IMR-90 (cell line): ENCODE measurements around the gene SRGAP3. TPM values are rescaled to one million over a fixed set of nuclear protein-coding genes. Genes with fewer than 3 reads are reported as not detected.

Source experiments
- ATAC-seq: fragments of 200-7000 bp; cut with Tn5 transposase; 2 replicates; pipeline ENCODE4 v1.9.1; 2020; ENCODE audit warnings: low read depth, mild to moderate bottlenecking, moderate library complexity
- BruUV-seq: library from RNA; stranded (reverse); fragments of 400-500 nt; replicated peaks from 2 replicates; lab custom pipeline; 2021; lab: Mats Ljungman, UMichigan
- CTCF ChIA-PET: fragments of 300-600 bp; formaldehyde crosslinking; extraction: SDS; loops from one replicate; lab custom pipeline; 2021; ENCODE audit warnings: antibody characterized with exemption; lab: Yijun Ruan, JAX
- POLR2A ChIA-PET: fragments of 300-600 bp; sonication (Branson Sonifier 250); formaldehyde crosslinking; loops from one replicate; lab custom pipeline; 2022; ENCODE audit warnings: antibody characterized with exemption; ENCODE audit not compliant: unreplicated experiment; lab: Charles Lee
- DNase-seq: peaks from one replicate; pipeline ENCODE4 v3.0.0; 2013
- H2AFZ ChIP-seq: replicated peaks from 2 replicates; pipeline ENCODE3; 2013; ENCODE audit warnings: low read length, mild to moderate bottlenecking; ENCODE audit not compliant: poor library complexity
- H2AK5ac ChIP-seq: 2 replicates; pipeline ENCODE4 v1.6.1; 2013; ENCODE audit warnings: low read depth, low read length, inconsistent platforms
- H2AK9ac ChIP-seq: replicated peaks from 2 replicates; pipeline ENCODE3; 2013; ENCODE audit warnings: mild to moderate bottlenecking, low read depth, low read length, moderate library complexity; ENCODE audit not compliant: poor library complexity
- H2BK120ac ChIP-seq: 2 replicates; pipeline ENCODE4 v1.6.1; 2013; ENCODE audit warnings: low read depth, low read length, inconsistent platforms
- H2BK15ac ChIP-seq: 3 replicates; pipeline ENCODE4 v1.6.1; 2013; ENCODE audit warnings: low read depth, low read length, inconsistent platforms
- H2BK20ac ChIP-seq: 2 replicates; pipeline ENCODE4 v1.6.1; 2013; ENCODE audit warnings: low read depth, mild to moderate bottlenecking, inconsistent platforms, low read length, moderate library complexity
- H2BK5ac ChIP-seq: 2 replicates; pipeline ENCODE4 v1.6.1; 2013; ENCODE audit warnings: mild to moderate bottlenecking, low read depth, low read length, inconsistent platforms; ENCODE audit not compliant: poor library complexity, severe bottlenecking
- H3K14ac ChIP-seq: replicated peaks from 2 replicates; pipeline ENCODE4 v1.6.1; 2013; ENCODE audit warnings: low read depth, low read length, inconsistent platforms
- H3K18ac ChIP-seq: 2 replicates; pipeline ENCODE4 v1.6.1; 2013; ENCODE audit warnings: low read depth, low read length, control low read depth
- H3K23ac ChIP-seq: 2 replicates; pipeline ENCODE4 v1.6.1; 2013; ENCODE audit warnings: low read depth, low read length, inconsistent platforms
- H3K27ac ChIP-seq: 2 replicates; pipeline ENCODE4 v1.5.1; 2013; ENCODE audit warnings: mild to moderate bottlenecking, control low read depth, low read length; ENCODE audit not compliant: insufficient read depth
- H3K27me3 ChIP-seq: 2 replicates; pipeline ENCODE4 v1.6.1; 2013; ENCODE audit warnings: low read length; ENCODE audit not compliant: control insufficient read depth, insufficient read depth
- H3K36me3 ChIP-seq: 2 replicates; pipeline ENCODE4 v1.6.1; 2013; ENCODE audit warnings: low read length, mixed read lengths; ENCODE audit not compliant: control insufficient read depth, insufficient read depth
- H3K4ac ChIP-seq: 2 replicates; pipeline ENCODE4 v1.6.1; 2013; ENCODE audit warnings: low read depth, low read length, inconsistent platforms
- H3K4me1 ChIP-seq: 2 replicates; pipeline ENCODE4 v1.6.1; 2013; ENCODE audit warnings: low read length, mixed read lengths; ENCODE audit not compliant: control insufficient read depth, insufficient read depth
- H3K4me2 ChIP-seq: 2 replicates; pipeline ENCODE4 v1.6.1; 2013; ENCODE audit warnings: low read depth, mild to moderate bottlenecking, control low read depth, low read length, moderate library complexity
- H3K4me3 ChIP-seq: 2 replicates; pipeline ENCODE4 v1.5.1; 2013; ENCODE audit warnings: low read depth, mild to moderate bottlenecking, control low read depth, low read length, moderate library complexity; ENCODE audit not compliant: insufficient read depth
- H3K56ac ChIP-seq: 2 replicates; pipeline ENCODE4 v1.6.1; 2013; ENCODE audit warnings: low read length, inconsistent platforms; ENCODE audit not compliant: insufficient read depth; ENCODE audit errors: extremely low read depth
- H3K79me1 ChIP-seq, 2 experiments: 2 replicates each; pipeline ENCODE4 v1.6.1; 2013; ENCODE audit warnings: low read length in 2 of 2, inconsistent platforms in 1 of 2, low read depth in 1 of 2
- H3K9ac ChIP-seq: 2 replicates; pipeline ENCODE4 v1.6.1; 2013; ENCODE audit warnings: low read depth, low read length, control low read depth
- H3K9me1 ChIP-seq: 2 replicates; pipeline ENCODE4 v1.6.1; 2013; ENCODE audit warnings: low read length, inconsistent platforms; ENCODE audit not compliant: insufficient read depth
- H3K9me3 ChIP-seq: 2 replicates; pipeline ENCODE4 v1.6.1; 2013; ENCODE audit warnings: low read length; ENCODE audit not compliant: control insufficient read depth, insufficient read depth
- H4K20me1 ChIP-seq: 2 replicates; pipeline ENCODE4 v1.6.1; 2013; ENCODE audit warnings: low read length, inconsistent platforms; ENCODE audit not compliant: insufficient read depth
- H4K5ac ChIP-seq: 2 replicates; pipeline ENCODE4 v1.6.1; 2013; ENCODE audit warnings: mild to moderate bottlenecking, low read depth, low read length, control low read depth
- H4K8ac ChIP-seq, 2 experiments: 2 replicates each; pipeline ENCODE4 v1.6.1; 2013; ENCODE audit warnings: low read depth in 2 of 2, low read length in 2 of 2, control low read depth in 1 of 2, inconsistent platforms in 1 of 2
- H4K91ac ChIP-seq: 2 replicates; pipeline ENCODE4 v1.6.1; 2013; ENCODE audit warnings: low read depth, low read length, inconsistent platforms; ENCODE audit not compliant: insufficient read depth
- BHLHE40 ChIP-seq: fragments of 150-350 bp; IDR thresholded peaks from 2 replicates; pipeline ENCODE4 v1.6.1; 2016; ENCODE audit warnings: mild to moderate bottlenecking, low read depth, low read length
- CHD1 ChIP-seq: IDR thresholded peaks from 2 replicates; pipeline ENCODE4 v1.6.1; 2012; ENCODE audit warnings: low read depth, low read length, improper control_type of control experiment
- FOS ChIP-seq: fragments of 150-350 bp; IDR thresholded peaks from 2 replicates; pipeline ENCODE4 v1.6.1; 2016; ENCODE audit warnings: low read depth, low read length
- MAZ ChIP-seq: IDR thresholded peaks from 2 replicates; pipeline ENCODE4 v1.6.1; 2012; ENCODE audit warnings: low read depth, mild to moderate bottlenecking, low read length, improper control_type of control experiment, moderate library complexity, borderline replicate concordance
- MXI1 ChIP-seq: IDR thresholded peaks from 2 replicates; pipeline ENCODE4 v1.6.1; 2012; ENCODE audit warnings: low read depth, mild to moderate bottlenecking, low read length, moderate library complexity, borderline replicate concordance
- NFE2L2 ChIP-seq: fragments of 150-350 bp; IDR thresholded peaks from 2 replicates; pipeline ENCODE4 v1.6.1; 2016; ENCODE audit warnings: low read depth, mild to moderate bottlenecking, low read length
- RCOR1 ChIP-seq: IDR thresholded peaks from 2 replicates; pipeline ENCODE4 v1.6.1; 2012; ENCODE audit warnings: mild to moderate bottlenecking, low read length, improper control_type of control experiment; ENCODE audit not compliant: insufficient replicate concordance
- SMC3 ChIP-seq: fragments of 150-350 bp; IDR thresholded peaks from 2 replicates; pipeline ENCODE4 v1.6.1; 2016; ENCODE audit warnings: low read depth, mild to moderate bottlenecking, antibody characterized with exemption, low read length, moderate library complexity
- whole genome bisulfite sequencing, 2 experiments: methylation state at CpG; one replicate each; pipeline versions ENCODE4 v1.1.5 to v1.1.7; 2013; ENCODE audit warnings: missing lambda C conversion rate in 2 of 2; ENCODE audit not compliant: insufficient read length in 1 of 2; ENCODE audit errors: extremely low coverage in 2 of 2; 5-methylcytosine and 5-hydroxymethylcytosine counted together
- dilution Hi-C: fragments of 300-500 bp; cut with HindIII; formaldehyde crosslinking; loops from one replicate; pipeline ENCODE4 v1.14.3; 2018; ENCODE audit warnings: low sequenced_read_pairs; ENCODE audit not compliant: unreplicated experiment
- in situ Hi-C: fragments of 300-500 bp; cut with MboI; formaldehyde crosslinking; loops from 3 replicates; pipeline ENCODE4 v1.14.3; 2019; ENCODE audit warnings: low sequenced_read_pairs, inconsistent platforms, mixed read lengths
- intact Hi-C: fragments of 100-400 bp; cut with micrococcal nuclease; formaldehyde crosslinking; loops from 2 replicates; pipeline ENCODE4 v1.10.0; 2022
- polyA plus RNA-seq, 3 experiments: library from polyadenylated mRNA; depleted of rRNA; stranded (reverse); fragments of >200 nt; gene quantifications; 2 replicates each; pipeline ENCODE4 v1.2.3, GENCODE V29; 2012; ENCODE audit warnings: low replicate concordance in 1 of 3
- total RNA-seq: library from RNA; depleted of rRNA; stranded (reverse); fragments of >200 nt; gene quantifications from 2 replicates; pipeline ENCODE4 v1.2.3, GENCODE V29; 2012
- TF ChIP-seq, protein P1 (sequence below): fragments of 150-350 bp; IDR thresholded peaks from 2 replicates; pipeline ENCODE4 v1.6.1; 2017; ENCODE audit warnings: mild to moderate bottlenecking, antibody characterized with exemption, low read length, low read depth
- TF ChIP-seq, protein P2 (sequence below): conservative IDR thresholded peaks from 2 replicates; pipeline ENCODE4 v1.5.1; 2012; ENCODE audit warnings: mild to moderate bottlenecking, low read depth, low read length, improper control_type of control experiment

The SRGAP3 gene
- total and polyA plus RNA-seq, 2 of the 4 experiments (the other 2 are of a cell fraction), result 0.68 to 1.4 TPM

DNA sequence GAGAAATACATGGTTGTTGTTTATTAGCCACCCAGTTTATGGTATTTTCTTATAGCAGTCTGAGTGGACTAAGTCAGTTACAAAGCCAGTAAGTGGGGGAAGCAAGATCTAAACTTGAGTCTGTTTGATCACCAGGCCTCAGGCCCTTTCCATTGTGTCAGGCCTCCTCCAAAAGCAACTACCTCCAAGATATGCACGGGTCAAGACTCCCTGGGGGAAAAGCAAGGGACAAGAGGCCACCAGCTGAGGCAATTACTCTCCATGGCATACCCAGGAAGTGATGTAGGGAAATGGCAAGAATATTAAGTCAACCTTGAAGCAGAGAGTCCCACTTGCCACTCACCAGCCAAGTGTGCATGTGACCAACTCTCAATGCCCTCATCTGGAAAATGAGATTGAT lies 28.6 kb upstream of the SRGAP3 start:
- Histone ChIP-seq H2BK120ac (no peak overlapping the region), H3K79me1 (no peaks in the 10 kb centered on the region), H2BK20ac (no peak overlapping the region), H2AK5ac (no peak overlapping the region), H3K18ac (no peak overlapping the region), H3K4me2 (no peak overlapping the region), H4K20me1 (no peaks in the 10 kb centered on the region), H2AFZ (no peak overlapping the region), H3K4me1 (no peaks in the 10 kb centered on the region), H2BK5ac (no peak overlapping the region), H3K56ac (no peak overlapping the region), H4K5ac (no peak overlapping the region), H3K9me1 (no peaks in the 10 kb centered on the region; the same call in 1 of the 2 replicates), H4K8ac (no peak overlapping the region), H3K27me3 (no peaks in the 10 kb centered on the region), H3K4ac (no peak overlapping the region), H3K36me3 (no peaks in the 10 kb centered on the region), H3K23ac (no peak overlapping the region), H3K9me3 (no peaks in the 10 kb centered on the region), H3K27ac (no peak overlapping the region), H2AK9ac (no peak overlapping the region), H2BK15ac (no peak overlapping the region), H3K9ac (no peak overlapping the region), H3K4me3 (no peak overlapping the region), H3K14ac (no peak overlapping the region), H4K91ac (no peak overlapping the region)
- DNase-seq, result no peak
- ChIA-PET CTCF (no interaction called here), POLR2A (no interaction called here)
- intact Hi-C loops (no loop called here), in situ Hi-C loops (no loop called here), dilution Hi-C loops (no loop called here)
- no CpG with 5 or more reads among the region's 1 CpG for WGBS, 2 experiments
- TF ChIP-seq NFE2L2 (no peak), FOS (no peak), MXI1 (no peak), MAZ (no peak), SMC3 (no peak), BHLHE40 (no peak), CHD1 (no peak), RCOR1 (no peak)
- TF ChIP-seq, protein P1, sequence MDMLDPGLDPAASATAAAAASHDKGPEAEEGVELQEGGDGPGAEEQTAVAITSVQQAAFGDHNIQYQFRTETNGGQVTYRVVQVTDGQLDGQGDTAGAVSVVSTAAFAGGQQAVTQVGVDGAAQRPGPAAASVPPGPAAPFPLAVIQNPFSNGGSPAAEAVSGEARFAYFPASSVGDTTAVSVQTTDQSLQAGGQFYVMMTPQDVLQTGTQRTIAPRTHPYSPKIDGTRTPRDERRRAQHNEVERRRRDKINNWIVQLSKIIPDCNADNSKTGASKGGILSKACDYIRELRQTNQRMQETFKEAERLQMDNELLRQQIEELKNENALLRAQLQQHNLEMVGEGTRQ, result no peak
- TF ChIP-seq, protein P2, sequence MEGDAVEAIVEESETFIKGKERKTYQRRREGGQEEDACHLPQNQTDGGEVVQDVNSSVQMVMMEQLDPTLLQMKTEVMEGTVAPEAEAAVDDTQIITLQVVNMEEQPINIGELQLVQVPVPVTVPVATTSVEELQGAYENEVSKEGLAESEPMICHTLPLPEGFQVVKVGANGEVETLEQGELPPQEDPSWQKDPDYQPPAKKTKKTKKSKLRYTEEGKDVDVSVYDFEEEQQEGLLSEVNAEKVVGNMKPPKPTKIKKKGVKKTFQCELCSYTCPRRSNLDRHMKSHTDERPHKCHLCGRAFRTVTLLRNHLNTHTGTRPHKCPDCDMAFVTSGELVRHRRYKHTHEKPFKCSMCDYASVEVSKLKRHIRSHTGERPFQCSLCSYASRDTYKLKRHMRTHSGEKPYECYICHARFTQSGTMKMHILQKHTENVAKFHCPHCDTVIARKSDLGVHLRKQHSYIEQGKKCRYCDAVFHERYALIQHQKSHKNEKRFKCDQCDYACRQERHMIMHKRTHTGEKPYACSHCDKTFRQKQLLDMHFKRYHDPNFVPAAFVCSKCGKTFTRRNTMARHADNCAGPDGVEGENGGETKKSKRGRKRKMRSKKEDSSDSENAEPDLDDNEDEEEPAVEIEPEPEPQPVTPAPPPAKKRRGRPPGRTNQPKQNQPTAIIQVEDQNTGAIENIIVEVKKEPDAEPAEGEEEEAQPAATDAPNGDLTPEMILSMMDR, result no peak
- BruUV-seq, result no TSS peak
- ATAC-seq, result no peak
